Stimulated activated CD4-positive, alpha-beta T cell treated with anti-CD3 and anti-CD28 coated beads, Interleukin-15, amount 100 ng/mL, for 24 hours (primary cell): Measurements from ENCODE around the gene NR5A2.

Source experiments
- DNase-seq: peaks from one replicate; pipeline ENCODE4 v3.0.0-alpha.2; 2020

NR5A2 gene

DNA sequence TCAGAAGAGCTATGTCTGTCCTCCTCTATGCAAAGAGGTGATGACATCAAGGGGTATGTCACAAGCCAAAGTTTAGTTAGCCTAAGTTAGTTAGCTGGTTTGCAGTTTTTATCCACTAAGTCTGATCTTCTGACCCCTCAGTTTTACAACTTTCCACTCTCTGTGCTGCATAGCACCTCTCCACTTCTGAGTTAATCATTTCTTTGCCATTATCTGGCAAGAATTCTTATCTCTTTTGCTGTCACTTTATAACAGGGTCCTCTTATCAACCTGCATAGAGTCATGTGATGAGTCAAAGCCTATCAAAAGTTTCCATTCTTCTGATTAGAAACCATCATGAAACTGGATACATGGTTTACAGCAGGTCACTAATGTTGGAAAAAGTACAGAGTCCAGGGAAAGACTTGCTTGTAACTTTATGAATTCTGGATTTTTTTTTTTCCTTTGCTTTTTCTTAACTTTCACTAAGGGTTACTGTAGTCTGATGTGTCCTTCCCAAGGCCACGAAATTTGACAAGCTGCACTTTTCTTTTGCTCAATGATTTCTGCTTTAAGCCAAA lies at the start of gene NR5A2:
NR5A2 (plus strand) TSS at position 447 of the 560 bp plus-strand sequence. CDS start 138 bp downstream, outside the sequence.
- DNase-seq: no peak

DNA sequence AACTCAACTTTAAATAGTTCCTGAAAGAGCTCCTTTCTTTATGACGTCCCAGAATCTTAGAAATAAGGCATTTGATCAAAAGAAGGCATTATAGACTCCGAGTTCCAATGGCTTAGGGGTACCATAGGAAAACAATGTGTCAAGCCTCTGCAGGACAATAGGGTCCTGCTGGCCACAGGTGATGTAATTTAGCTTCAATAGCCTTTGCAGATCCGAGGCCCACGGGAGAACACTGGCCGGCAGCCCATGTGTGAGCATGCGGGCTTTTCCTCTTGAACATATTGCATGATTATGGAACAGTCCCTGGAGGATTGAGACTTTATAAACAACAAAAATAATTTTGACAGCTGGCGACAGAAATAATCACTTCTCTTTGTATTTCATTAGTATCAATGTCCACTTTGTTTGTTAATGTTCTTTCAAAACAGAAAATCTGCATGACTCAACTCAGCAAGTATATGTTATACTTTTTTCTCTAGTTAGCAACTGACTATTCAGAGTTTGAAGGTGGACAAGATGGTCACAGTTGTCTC lies 49.0 kb upstream of the NR5A2 start:
- no peak for DNase-seq

DNA sequence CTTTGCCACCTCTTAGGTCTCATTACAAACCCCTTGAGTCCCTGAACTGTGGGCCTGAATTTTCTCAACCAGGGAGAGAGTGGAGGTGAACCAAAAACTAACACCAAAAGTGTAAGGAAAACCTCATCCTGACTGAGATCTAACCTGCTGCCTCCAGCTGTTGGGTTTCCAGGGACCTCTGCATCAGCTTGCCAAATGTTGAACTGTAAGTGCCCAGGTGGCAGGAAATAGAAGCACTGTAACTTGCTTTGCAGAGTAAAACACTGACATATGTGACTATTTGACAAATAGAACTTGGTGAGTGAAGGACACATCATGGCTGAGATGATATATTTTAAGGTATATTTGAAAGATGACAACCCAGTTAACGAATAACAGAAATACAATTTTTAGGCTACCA lies 48.4 kb upstream of the NR5A2 start:
- no peak for DNase-seq

GRCh38 chr1:199981584-199981983 lies 45.9 kb upstream of the NR5A2 start:
- no peak for DNase-seq

DNA sequence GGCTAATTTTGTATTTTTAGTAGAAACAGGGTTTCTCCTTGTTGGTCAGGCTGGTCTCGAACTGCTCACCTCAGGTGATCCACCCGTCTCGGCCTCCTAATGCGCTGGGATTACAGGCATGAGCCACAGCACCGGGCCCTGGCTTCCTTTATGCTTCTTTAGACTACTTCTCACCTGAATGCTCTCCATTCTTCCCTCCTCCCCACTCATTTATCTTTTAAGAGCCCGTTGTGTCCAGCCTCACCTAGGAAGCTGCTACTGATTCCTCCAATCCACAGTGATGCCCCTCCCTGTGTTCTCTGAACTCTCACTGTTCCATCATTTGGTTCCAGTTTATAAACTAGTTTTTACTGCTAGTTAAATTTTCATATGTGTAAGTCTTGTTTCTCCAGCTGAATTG lies 44.9 kb upstream of the NR5A2 start:
- DNase-seq: no peak

DNA sequence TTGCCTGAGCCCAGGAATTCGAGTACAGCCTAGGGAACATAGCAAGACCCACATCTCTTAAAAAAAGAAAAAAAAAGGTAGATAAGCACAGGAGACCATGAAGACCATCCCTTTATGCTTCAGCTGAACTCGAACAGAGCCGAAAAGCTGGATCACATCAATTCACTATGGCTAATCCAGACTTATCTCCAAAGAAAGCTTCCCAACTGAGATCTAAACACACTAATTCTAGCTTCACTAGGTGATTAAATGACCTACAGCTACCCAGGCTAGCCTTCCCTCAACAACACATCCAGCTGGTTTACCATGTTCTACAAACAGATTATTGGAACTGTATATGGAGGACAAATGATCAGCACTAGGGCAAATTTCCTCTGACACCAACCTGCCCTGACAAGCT lies 44.0 kb upstream of the NR5A2 start:
- no peak for DNase-seq

DNA sequence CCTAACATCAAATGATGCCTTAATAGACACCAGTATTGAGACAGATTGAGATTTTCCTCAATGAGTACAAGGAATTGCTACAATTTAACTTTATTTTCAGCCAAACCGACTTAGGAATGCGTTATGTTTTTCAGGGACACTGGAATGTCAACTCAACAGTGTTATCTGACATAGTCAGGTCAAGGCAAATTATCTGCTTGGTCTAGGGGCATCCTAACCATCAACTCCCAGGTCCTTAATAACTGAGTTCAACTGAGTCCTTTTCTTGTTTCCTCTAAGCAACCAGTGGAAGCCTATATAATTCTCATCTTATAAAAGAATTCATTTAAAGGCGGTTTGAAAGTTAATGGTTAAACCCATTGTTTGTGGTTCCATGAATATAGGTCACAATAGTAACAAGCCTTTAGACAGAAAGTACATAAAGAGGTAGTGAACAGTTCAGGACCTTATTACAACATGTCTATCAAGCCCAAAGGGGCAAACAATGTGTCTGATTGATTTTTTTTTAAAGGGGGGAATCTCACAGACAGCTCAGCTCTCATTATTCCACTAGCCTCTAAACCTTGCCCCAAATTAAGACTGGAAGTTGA lies 32.3 kb upstream of the NR5A2 start:
- DNase-seq: no peak

- DNase-seq: no peak
Measured at GRCh38 chr1:200005165-200005564, 22.3 kb upstream of the NR5A2 start.

DNA sequence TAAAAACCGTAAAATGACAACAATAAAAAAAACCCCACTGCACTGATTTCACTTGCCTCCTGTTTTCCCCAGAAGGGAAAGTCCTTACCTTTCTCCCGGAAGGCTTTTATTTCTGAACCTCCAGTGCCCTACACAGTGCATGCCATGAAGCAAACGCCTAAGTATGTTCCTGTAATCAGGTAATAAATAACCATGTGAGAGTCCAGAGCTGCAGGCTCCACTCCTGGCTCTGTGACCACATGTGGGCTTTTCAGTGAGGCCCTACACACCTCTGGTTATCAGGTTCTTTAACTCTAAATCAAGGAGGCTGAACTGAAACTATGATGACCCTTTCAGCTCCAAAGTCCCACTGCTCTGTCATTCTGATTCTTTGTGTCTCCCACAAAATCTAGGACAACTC lies 20.8 kb upstream of the NR5A2 start:
- no peak for DNase-seq

DNA sequence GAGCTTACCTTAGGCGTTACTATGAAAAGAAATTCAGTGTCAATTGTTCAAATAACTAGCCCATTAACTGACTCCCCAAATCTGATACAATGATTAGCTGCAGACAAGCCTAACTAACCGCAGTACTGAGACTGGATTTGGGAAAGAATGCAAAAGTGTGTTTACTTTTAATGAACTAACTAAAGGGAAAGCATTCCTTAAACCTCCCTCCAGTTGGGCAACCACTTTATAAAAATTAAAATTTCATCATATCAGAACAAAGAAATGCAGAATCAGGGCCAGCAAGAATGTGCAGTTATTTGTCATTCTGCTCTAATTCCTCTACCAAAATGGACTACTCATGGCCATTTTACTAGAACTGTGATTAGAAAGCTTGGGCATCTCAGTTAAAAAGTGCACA lies 11.7 kb upstream of the NR5A2 start:
- no peak for DNase-seq

- no peak for DNase-seq
Measured at GRCh38 chr1:200021577-200022238, 5.8 kb upstream of the NR5A2 start.

DNA sequence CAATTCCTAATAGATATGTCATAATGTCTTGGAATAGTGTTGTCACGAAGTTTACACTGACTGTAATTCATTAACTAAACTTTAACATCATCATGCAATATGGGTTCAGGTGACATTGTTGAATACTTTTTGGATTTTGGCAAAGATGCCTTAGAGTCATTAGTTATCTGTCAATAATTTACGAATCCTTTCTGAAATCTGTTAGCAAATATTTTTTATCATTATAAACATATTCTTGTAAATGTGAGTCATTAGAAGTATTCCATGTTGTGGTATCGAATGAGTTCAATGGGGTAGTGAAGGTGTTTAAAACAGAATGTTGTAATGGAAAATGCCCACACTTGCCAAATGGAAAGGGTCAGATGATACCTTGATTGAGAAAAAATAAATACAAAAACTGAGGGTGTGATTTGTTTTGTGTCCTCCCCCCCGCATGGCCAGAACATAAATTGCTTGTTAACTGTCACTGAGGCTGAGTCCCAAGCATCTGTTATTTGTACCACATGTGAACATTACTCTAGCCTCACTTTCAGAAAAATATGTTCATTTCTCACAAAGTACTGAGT lies 5.2 kb upstream of the NR5A2 start:
- DNase-seq: no peak

GRCh38 chr1:200028586-200029034 lies 1.1 kb downstream of the NR5A2 start:
- no peak for DNase-seq

DNA sequence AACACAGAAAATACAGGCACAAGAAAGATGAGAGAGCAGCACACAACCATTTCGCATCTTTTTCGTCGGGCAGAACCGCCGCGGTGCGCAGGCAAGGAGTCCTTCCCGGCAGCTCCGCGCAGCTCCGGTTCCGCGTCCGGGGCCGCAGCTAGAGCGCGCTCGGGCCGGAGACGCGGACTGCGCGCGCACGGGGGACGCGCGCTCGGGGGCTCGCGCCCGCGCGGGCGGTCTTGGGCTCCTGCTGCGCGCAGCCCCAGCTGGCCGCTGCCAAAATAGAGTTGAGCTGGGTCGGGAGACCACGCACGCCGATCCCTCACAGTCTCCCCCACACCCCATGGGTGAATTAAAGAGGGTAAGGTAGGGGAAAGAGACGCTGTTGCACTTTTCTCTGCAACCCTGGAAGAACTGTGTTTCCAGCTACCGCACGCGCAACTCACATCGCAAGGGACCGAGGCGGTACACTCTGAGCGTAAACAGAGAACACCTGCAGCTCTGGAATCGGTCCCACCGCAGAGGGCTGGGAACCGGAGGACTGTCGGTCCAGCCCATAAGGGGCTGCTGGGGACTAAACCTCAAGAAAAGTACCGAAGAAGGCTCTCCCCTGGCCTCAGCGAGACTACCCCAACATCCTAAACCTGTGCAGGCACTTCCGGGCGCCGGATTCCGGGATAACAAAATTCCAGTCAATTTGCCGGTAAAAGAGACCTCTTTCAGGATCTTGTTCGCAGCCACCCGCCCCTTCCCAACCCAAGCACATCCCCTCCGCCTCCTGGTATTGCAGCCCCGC lies 1.7 kb downstream of the NR5A2 start:
- DNase-seq: peak; percentile 36

DNA sequence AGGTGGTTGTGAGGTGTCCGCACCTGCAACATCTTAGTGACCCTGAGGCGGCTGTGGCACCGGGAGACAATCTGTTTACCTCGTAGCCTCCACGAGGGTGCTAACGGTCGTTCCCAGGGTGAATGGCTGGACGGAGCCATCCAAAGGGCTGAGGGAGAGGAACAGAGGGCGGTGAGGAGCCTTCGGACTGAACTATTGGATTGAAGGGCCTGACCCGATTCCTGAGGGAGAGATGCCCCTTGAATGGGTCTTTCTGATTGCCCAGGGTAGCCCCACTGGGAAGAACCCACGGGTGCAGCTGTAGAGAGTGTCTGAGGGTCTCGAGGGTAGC lies 2.3 kb downstream of the NR5A2 start:
- DNase-seq: no peak

DNA sequence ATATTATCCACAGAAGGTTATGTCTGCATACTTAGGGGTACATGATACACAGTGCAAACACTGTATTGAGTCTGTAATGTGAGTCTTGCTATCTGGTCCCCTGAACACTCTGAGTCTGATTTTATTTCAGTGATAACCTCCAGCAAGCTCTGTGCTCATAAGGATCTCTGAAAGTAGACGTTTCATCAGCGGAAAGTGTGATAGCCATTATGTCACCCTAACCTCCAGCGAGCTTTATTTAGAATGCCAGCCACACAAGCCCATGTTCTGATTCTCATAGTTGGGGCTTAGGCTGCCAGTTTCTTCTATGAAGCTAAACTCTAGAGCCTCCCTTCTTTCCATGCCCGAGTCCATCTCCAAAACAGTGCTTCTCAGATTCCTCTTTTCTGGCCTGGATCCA lies 3.3 kb downstream of the NR5A2 start:
- no peak for DNase-seq

DNA sequence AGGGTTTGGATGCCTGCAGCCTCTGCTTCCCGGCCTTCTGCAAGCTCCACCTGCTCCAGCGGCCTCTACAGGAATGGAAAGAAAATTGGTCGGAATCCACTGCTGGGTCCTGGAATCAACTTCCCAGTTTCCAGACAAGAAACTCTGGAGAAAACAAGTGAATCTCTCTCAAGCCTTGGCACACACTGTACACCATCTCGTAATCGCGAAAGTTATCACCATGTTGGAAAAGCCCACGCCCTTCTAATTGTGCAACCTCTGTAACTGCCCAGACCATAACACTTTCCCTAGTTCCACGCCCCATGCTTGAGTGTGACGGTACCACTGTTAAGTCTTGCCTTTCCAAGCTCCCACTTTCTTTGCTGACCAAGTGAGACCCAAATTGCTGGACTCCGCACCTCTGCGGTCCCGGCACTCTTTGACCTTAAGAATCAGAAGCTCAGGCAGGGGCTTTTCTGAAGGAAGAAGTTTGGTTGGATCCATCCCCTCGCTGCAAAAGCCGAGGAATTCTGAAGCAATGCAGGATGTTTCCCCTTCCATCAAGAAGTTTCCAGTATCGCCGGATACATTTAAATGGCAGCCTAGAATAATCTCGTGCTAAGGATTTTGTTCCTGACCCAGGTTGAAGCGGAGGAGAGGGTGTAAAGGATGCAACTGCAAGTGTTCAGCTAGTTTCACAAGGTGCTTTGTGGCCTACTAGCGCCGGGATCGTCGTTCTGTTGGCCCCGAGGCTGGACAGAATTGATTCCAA lies 6.2 kb downstream of the NR5A2 start:
- no peak for DNase-seq

- DNase-seq: no peak
Measured at GRCh38 chr1:200034262-200034557, 6.7 kb downstream of the NR5A2 start.

DNA sequence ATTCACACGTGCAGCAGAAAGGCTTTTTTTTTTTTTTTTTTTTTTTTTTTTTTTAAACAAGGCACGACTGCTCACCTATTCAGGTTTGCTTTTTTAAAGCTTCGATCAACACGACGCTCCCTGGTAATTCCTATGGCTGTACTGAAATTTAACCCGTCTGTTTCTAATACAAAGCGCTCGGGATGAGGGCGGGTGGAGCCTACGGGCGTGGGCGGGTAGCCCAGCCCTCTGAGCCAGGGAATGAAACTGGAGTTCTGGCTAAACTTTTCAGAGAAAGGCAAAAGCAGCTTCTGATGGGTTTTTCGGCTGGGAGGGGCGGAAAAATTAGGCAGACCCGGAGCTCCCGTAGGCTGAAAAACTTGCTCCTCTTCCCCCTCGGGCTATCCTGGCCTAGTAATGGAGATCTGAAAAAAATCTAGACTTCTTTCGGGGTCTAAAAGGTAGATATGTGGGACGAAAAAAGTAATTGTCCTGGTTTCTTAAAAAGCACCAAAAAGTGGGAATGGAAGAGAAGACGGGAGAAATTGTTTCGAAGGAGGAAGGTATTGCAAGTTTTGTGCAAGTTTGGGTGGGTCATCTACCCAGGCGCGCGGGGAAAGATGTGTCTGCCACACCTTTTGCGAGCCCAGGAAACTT lies 7.4 kb downstream of the NR5A2 start:
- DNase-seq: no peak

DNA sequence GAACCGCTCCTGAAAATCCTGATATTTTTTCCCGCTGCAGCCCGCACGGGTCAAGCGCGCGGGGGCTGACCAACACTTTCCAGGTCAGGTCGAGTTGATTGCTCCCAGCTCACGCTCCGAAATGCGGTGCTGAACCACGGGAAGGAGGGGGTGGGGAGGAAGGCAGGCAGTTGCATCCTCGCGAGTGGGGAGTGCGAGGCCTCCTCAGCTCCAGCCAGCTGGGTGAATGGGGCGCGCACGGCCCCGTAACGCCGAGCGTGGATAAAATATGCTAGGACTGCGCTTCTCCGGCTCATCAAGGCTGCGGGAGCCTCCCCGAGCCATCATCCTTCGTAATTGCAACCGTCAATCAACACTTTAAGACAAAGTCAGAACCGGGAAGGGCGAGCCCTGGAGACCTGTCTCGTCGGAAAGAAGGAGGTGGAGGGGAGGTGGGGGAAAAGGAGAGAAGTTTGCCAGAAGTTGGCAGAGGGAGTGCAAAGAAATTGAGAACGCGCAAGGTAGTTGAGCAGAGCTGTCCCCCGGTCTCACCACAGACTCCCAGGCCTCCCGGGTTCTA lies 8.0 kb downstream of the NR5A2 start:
- peak; percentile 8 for DNase-seq

GRCh38 chr1:200035956-200036618 lies 8.6 kb downstream of the NR5A2 start:
- DNase-seq: no peak
